CD4-positive, alpha-beta memory T cell (primary cell): ENCODE data around the gene ZNF879. TPM values are rescaled to one million over a fixed set of nuclear protein-coding genes. Genes with fewer than 3 reads are reported as not detected.
A peak's percentile ranks its signal among the peaks of the same experiment; 100 is the strongest.

Experiments used
- CTCF ChIA-PET: fragments of 350-600 bp; sonication (Branson Sonifier 250); formaldehyde crosslinking; loops from one replicate; lab custom pipeline; 2021; ENCODE audit warnings: inconsistent platforms; ENCODE audit not compliant: partially characterized antibody; lab: Charles Lee
- POLR2A ChIA-PET: fragments of 350-600 bp; sonication (Branson Sonifier 250); formaldehyde crosslinking; loops from one replicate; lab custom pipeline; 2021; ENCODE audit not compliant: partially characterized antibody; lab: Charles Lee
- DNase-seq, 5 donors: peaks; one replicate each; pipeline versions ENCODE4 v3.0.0 to v3.0.0-alpha.2; 2020 to 2022; ENCODE audit warnings: mixed read lengths in 1 of 5
- H3K27ac ChIP-seq: one replicate; pipeline ENCODE4 v1.7.0; 2013; ENCODE audit warnings: low read depth, low read length
- H3K27me3 ChIP-seq: 2 replicates; pipeline ENCODE4 v1.7.0; 2013; ENCODE audit warnings: mild to moderate bottlenecking, low read length, moderate library complexity; ENCODE audit not compliant: insufficient read depth
- H3K36me3 ChIP-seq: 2 replicates; pipeline ENCODE4 v1.7.0; 2013; ENCODE audit warnings: mild to moderate bottlenecking, low read length, moderate library complexity; ENCODE audit not compliant: insufficient read depth
- H3K4me1 ChIP-seq: 2 replicates; pipeline ENCODE4 v1.7.0; 2013; ENCODE audit warnings: mild to moderate bottlenecking, low read length, moderate library complexity; ENCODE audit not compliant: insufficient read depth
- H3K4me3 ChIP-seq, 2 donors: one replicate each; pipeline ENCODE4 v1.7.0; 2013; ENCODE audit warnings: low read length in 2 of 2, mild to moderate bottlenecking in 1 of 2
- H3K9me3 ChIP-seq, 2 donors: one replicate each; pipeline ENCODE4 v1.7.0; 2013; ENCODE audit warnings: low read length in 2 of 2, control low read depth in 1 of 2; ENCODE audit not compliant: control insufficient read depth in 1 of 2
- H3K27ac Mint-ChIP-seq, 7 donors: one replicate each; pipeline ENCODE4 v1.8.0; 2020 to 2021; ENCODE audit warnings: mixed read lengths in 7 of 7, mild to moderate bottlenecking in 6 of 7, inconsistent platforms in 3 of 7, moderate library complexity in 3 of 7
- H3K27me3 Mint-ChIP-seq, 2 donors: one replicate each; pipeline ENCODE4 v1.8.0; 2020 to 2021; ENCODE audit warnings: mixed read lengths in 2 of 2
- H3K36me3 Mint-ChIP-seq, 2 donors: one replicate each; pipeline ENCODE4 v1.8.0; 2020 to 2021; ENCODE audit warnings: mixed read lengths in 2 of 2, inconsistent platforms in 1 of 2, mild to moderate bottlenecking in 1 of 2
- H3K4me1 Mint-ChIP-seq, 4 donors: one replicate each; pipeline ENCODE4 v1.8.0; 2020 to 2021; ENCODE audit warnings: mixed read lengths in 4 of 4, mild to moderate bottlenecking in 1 of 4
- H3K4me3 Mint-ChIP-seq, 8 donors: one replicate each; pipeline ENCODE4 v1.8.0; 2020 to 2021; ENCODE audit warnings: mixed read lengths in 8 of 8, mild to moderate bottlenecking in 7 of 8, moderate library complexity in 6 of 8, inconsistent platforms in 3 of 8
- H3K9me3 Mint-ChIP-seq, 8 donors: one replicate each; pipeline ENCODE4 v1.8.0; 2020 to 2021; ENCODE audit warnings: mixed read lengths in 8 of 8, mild to moderate bottlenecking in 5 of 8, inconsistent platforms in 3 of 8, moderate library complexity in 1 of 8
- intact Hi-C: fragments of 100-400 bp; cut with micrococcal nuclease; formaldehyde crosslinking; loops from one replicate; pipeline ENCODE4 v1.15.1; 2023
- polyA plus RNA-seq, 2 donors: library from polyadenylated mRNA; unstranded; fragments of 300-500 nt; fragmentation: Illumina TruSeq; gene quantifications; one replicate each; pipeline ENCODE4 v1.2.3, GENCODE V29; 2021
- total RNA-seq, 2 experiments: library from RNA; stranded (reverse); gene quantifications; one replicate each; pipeline ENCODE4 v1.2.3, GENCODE V29; 2021

The ZNF879 gene
- total and polyA plus RNA-seq, 4 experiments from 2014 or later: 3.2 to 16.3 (median 10.2) TPM

DNA sequence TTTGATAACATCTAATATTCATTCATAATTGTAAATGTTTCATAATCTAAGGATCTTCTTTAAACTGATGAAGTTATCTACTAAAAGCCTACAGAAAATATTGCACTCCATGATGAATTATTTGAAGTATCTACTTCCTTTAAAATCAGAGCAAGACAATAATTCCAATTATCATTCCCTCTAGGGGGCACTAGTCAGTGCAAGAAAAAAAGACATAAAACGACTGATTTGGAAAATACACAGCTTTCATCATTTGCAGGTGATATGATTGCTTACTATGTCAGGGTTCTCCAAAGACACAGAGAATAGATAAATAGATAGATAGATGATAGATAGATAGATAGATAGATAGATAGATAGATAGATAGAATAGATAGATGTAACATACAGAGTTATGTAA is 14.9 kb upstream of the ZNF879 start:
- Mint-ChIP-seq H3K4me1 (peaks cover 0 to 1% (median 0%) of the 10 kb centered on the region in 4 donors), H3K9me3 (peaks cover 9 to 64% (median 24%) of the 10 kb centered on the region in 8 donors), H3K27me3 (peaks cover 7% of the 10 kb centered on the region in 2 donors), H3K36me3 (peaks cover 0 to 4% of the 10 kb centered on the region in 2 donors), H3K4me3 (no peak overlapping the region), H3K27ac (no peak overlapping the region)
- Histone ChIP-seq H3K4me1 (no peaks in the 10 kb centered on the region), H3K27me3 (no peaks in the 10 kb centered on the region), H3K27ac (no peak overlapping the region), H3K36me3 (no peaks in the 10 kb centered on the region), H3K4me3 (no peak overlapping the region), H3K9me3 (no peaks in the 10 kb centered on the region)
- no peak for DNase-seq
- intact Hi-C loops: no loop called here
- ChIA-PET POLR2A (no interaction called here), CTCF (no interaction called here)

GRCh38 chr5:179033004-179033580 is 9.5 kb downstream of the ZNF879 start:
- no peak overlapping the region for H3K27ac Mint-ChIP-seq
- no peaks in the 10 kb centered on the region for H3K27me3 Mint-ChIP-seq
- peaks cover 65 to 67% of the 10 kb centered on the region in 2 donors for H3K36me3 Mint-ChIP-seq
- H3K9me3 Mint-ChIP-seq: peaks cover 7 to 100% (median 95%) of the 10 kb centered on the region in 8 donors
- no peaks in the 10 kb centered on the region for H3K4me1 ChIP-seq
- H3K4me1 Mint-ChIP-seq: no peaks in the 10 kb centered on the region
- H3K27me3 ChIP-seq: no peaks in the 10 kb centered on the region
- H3K4me3 ChIP-seq: peak overlapping the region in 1 of 2 donors; percentile 11
- DNase-seq: no peak
- intact Hi-C loops: no loop called here
- H3K27ac ChIP-seq: no peak overlapping the region
- ChIA-PET POLR2A (interaction anchor here (1.0 to 1.6 kb wide), 2 partner anchors 9 to 28 kb away, joined by 3 to 5 read pairs; partner anchors contain the start of genes ZNF354C and ZNF879), CTCF (no interaction called here)
- peaks cover 39% of the 10 kb centered on the region for H3K36me3 ChIP-seq
- peaks cover 19 to 73% of the 10 kb centered on the region in 2 donors for H3K9me3 ChIP-seq
- no peak overlapping the region for H3K4me3 Mint-ChIP-seq

DNA sequence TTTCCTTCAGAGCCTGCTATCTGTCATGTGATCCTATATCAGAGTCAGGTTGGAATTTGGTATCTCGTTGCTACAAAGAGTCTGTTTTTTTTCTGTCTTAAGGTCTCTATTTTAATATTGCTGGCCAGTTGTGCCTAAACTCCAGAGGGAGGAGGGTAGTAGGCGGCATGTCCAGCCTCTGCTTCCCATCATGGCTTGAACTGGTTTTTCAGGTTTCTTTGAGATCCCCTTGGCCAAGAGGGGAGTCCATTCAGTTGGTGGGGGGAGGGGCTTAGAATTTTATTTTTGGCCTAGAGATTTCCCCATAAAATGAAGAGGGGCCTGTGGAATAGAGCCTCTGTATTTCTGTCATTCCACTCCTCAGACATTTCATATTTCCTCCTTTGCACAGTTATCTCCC is 21.2 kb downstream of the ZNF879 start:
- ChIA-PET POLR2A (no interaction called here), CTCF (no interaction called here)
- H3K27ac Mint-ChIP-seq: no peak overlapping the region
- no peak for DNase-seq
- no peaks in the 10 kb centered on the region for H3K9me3 ChIP-seq
- H3K4me3 Mint-ChIP-seq: no peak overlapping the region
- H3K9me3 Mint-ChIP-seq: peaks cover 3 to 64% (median 51%) of the 10 kb centered on the region in 8 donors
- no peaks in the 10 kb centered on the region for H3K4me1 ChIP-seq
- H3K27me3 ChIP-seq: no peaks in the 10 kb centered on the region
- no peak overlapping the region for H3K4me3 ChIP-seq
- H3K27me3 Mint-ChIP-seq: peaks cover 1 to 2% of the 10 kb centered on the region in 2 donors
- H3K36me3 Mint-ChIP-seq: peaks cover 6 to 16% of the 10 kb centered on the region in 2 donors
- no peaks in the 10 kb centered on the region for H3K4me1 Mint-ChIP-seq
- intact Hi-C loops: no loop called here
- H3K27ac ChIP-seq: no peak overlapping the region
- no peaks in the 10 kb centered on the region for H3K36me3 ChIP-seq

DNA sequence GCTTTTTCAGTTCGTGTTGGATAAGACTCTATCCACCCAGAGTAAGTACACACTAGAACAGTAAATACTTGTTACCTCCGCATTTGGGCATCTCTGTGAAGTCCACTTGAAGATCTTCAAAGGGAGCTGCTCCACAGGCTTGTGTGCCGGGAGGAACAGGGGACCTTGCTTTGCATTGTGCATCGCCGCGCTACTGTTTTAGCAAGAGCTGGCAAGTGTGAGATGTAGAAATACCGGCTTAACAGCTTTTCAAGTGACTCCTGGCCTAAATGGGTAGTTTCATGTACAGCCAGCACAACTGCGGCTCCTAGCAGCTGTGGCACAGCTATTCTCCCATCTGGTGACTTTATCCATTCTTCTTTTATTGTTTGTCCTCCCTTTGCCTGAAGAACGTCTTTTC is 28.2 kb downstream of the ZNF879 start:
- Histone ChIP-seq H3K36me3 (no peaks in the 10 kb centered on the region), H3K4me1 (no peaks in the 10 kb centered on the region), H3K27ac (no peak overlapping the region), H3K27me3 (no peaks in the 10 kb centered on the region), H3K4me3 (no peak overlapping the region), H3K9me3 (no peaks in the 10 kb centered on the region)
- peaks cover 2 to 8% of the 10 kb centered on the region in 2 donors for H3K27me3 Mint-ChIP-seq
- CTCF ChIA-PET: no interaction called here
- H3K4me3 Mint-ChIP-seq: no peak overlapping the region
- no peak for DNase-seq
- intact Hi-C loops: no loop called here
- H3K27ac Mint-ChIP-seq: no peak overlapping the region
- POLR2A ChIA-PET: interaction anchor here (1.3 kb wide), 1 partner anchor 8 kb away, joined by 4 read pairs; the partner anchor contains the start of gene ZNF354C
- peaks cover 2 to 6% of the 10 kb centered on the region in 2 donors for H3K36me3 Mint-ChIP-seq
- no peaks in the 10 kb centered on the region for H3K4me1 Mint-ChIP-seq
- peaks cover 0 to 29% (median 19%) of the 10 kb centered on the region in 8 donors for H3K9me3 Mint-ChIP-seq

GRCh38 chr5:179054036-179054785 is 30.6 kb downstream of the ZNF879 start:
- ChIA-PET POLR2A (no interaction called here), CTCF (no interaction called here)
- Histone ChIP-seq H3K27me3 (no peaks in the 10 kb centered on the region), H3K9me3 (no peaks in the 10 kb centered on the region), H3K27ac (no peak overlapping the region), H3K36me3 (no peaks in the 10 kb centered on the region), H3K4me1 (no peaks in the 10 kb centered on the region), H3K4me3 (no peak overlapping the region)
- no peak overlapping the region for H3K27ac Mint-ChIP-seq
- peaks cover 0 to 11% (median 3%) of the 10 kb centered on the region in 8 donors for H3K9me3 Mint-ChIP-seq
- H3K4me3 Mint-ChIP-seq: peak overlapping the region in 1 of 8 donors; percentile 51
- H3K36me3 Mint-ChIP-seq: no peaks in the 10 kb centered on the region
- intact Hi-C loops: no loop called here
- H3K4me1 Mint-ChIP-seq: peaks cover 0 to under 1% (median 0%) of the 10 kb centered on the region in 4 donors
- no peak for DNase-seq
- peaks cover 0 to 9% of the 10 kb centered on the region in 2 donors for H3K27me3 Mint-ChIP-seq

DNA sequence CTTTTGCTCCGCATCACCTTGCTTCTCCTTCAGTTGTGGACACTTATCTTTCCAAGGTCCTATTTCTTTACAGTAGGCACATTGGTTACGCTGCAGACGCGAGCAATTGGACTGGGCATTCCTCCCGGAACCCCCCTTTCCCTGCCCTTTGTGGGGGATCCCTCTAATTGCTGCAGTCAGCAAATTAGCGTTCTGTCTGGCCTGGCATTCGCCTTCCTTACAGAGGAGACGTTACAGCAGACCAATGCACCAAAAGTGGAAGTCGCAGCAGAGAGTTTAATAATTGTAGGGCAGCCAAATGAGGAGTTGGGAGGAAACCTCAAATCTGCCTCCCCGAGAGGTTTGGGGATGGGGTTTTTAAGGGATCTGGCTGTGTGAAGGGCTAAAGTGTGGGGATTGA is 31.3 kb downstream of the ZNF879 start:
- H3K4me3 Mint-ChIP-seq: peak overlapping the region in 1 of 8 donors; percentile 51
- H3K27me3 ChIP-seq: no peaks in the 10 kb centered on the region
- H3K36me3 Mint-ChIP-seq: peaks cover 0 to 3% of the 10 kb centered on the region in 2 donors
- ChIA-PET POLR2A (no interaction called here), CTCF (no interaction called here)
- H3K27me3 Mint-ChIP-seq: peaks cover 0 to 9% of the 10 kb centered on the region in 2 donors
- no peak overlapping the region for H3K27ac Mint-ChIP-seq
- H3K27ac ChIP-seq: no peak overlapping the region
- peaks cover 0 to 11% (median 4%) of the 10 kb centered on the region in 8 donors for H3K9me3 Mint-ChIP-seq
- no peak overlapping the region for H3K4me3 ChIP-seq
- no peaks in the 10 kb centered on the region for H3K9me3 ChIP-seq
- H3K4me1 ChIP-seq: no peaks in the 10 kb centered on the region
- no peaks in the 10 kb centered on the region for H3K36me3 ChIP-seq
- DNase-seq: no peak
- intact Hi-C loops: no loop called here
- peaks cover 5 to 6% (median 6%) of the 10 kb centered on the region in 4 donors for H3K4me1 Mint-ChIP-seq

DNA sequence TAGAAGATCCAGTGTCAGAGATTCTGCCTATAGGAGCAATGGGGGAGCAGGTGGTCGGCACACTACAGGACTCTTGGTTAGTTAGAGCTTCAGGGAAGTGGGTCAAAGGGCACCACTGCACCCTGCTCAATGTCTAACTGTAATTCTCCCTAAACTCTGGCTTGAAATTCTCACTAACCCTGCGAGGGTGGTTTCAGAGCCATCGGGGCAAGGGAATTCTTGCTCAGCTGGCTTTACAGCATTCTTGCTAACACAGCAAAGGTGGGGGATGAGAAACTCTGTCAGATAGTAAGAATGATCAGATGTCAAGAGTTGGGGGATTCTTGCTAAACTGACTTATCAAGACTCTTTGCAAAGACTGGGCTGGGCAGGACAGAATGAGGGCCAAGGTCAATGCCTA is 31.8 kb downstream of the ZNF879 start:
- POLR2A ChIA-PET: no interaction called here
- CTCF ChIA-PET: no interaction called here
- Histone ChIP-seq H3K27me3 (no peaks in the 10 kb centered on the region), H3K4me3 (no peak overlapping the region), H3K4me1 (no peaks in the 10 kb centered on the region), H3K27ac (no peak overlapping the region), H3K36me3 (no peaks in the 10 kb centered on the region), H3K9me3 (no peaks in the 10 kb centered on the region)
- H3K4me1 Mint-ChIP-seq: peaks cover 5 to 11% (median 8%) of the 10 kb centered on the region in 4 donors
- H3K36me3 Mint-ChIP-seq: peaks cover 0 to 5% of the 10 kb centered on the region in 2 donors
- no peak overlapping the region for H3K4me3 Mint-ChIP-seq
- DNase-seq: no peak
- no peak overlapping the region for H3K27ac Mint-ChIP-seq
- peaks cover 0 to 11% (median 4%) of the 10 kb centered on the region in 8 donors for H3K9me3 Mint-ChIP-seq
- peaks cover 0 to 9% of the 10 kb centered on the region in 2 donors for H3K27me3 Mint-ChIP-seq
- intact Hi-C loops: no loop called here
